ENCODE measurements around the gene ARL14. TPM values are rescaled to one million over a fixed set of nuclear protein-coding genes. Genes with fewer than 3 reads are reported as not detected.

The ARL14 gene
- total RNA-seq, 1 donor from 2014 or later: not detected

DNA sequence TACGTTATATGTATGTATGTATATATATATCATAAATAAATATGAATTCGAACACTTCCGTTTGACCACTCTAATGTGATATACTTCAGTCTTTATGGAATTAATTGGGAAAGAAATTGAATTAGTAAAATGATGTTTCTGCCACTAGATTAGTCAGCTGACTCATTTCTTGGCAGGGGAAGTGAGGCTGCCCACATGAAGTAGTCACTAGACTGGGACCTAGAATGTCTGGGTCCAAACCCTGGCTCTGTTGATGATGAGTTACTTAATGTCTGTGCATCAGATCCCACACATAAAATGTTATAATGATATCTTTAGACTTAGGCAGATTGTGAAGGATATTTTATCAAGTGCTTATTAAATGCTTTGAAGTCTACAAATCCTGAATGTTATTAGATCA, 27.4 kb upstream of the ARL14 start:
- Histone ChIP-seq H3K4me1 (no peaks in the 10 kb centered on the region), H3K27me3 (no peaks in the 10 kb centered on the region), H3K9me3 (no peaks in the 10 kb centered on the region), H3K27ac (no peak overlapping the region), H3K36me3 (no peaks in the 10 kb centered on the region), H3K4me3 (no peak overlapping the region)
- TF ChIP-seq, protein P1, sequence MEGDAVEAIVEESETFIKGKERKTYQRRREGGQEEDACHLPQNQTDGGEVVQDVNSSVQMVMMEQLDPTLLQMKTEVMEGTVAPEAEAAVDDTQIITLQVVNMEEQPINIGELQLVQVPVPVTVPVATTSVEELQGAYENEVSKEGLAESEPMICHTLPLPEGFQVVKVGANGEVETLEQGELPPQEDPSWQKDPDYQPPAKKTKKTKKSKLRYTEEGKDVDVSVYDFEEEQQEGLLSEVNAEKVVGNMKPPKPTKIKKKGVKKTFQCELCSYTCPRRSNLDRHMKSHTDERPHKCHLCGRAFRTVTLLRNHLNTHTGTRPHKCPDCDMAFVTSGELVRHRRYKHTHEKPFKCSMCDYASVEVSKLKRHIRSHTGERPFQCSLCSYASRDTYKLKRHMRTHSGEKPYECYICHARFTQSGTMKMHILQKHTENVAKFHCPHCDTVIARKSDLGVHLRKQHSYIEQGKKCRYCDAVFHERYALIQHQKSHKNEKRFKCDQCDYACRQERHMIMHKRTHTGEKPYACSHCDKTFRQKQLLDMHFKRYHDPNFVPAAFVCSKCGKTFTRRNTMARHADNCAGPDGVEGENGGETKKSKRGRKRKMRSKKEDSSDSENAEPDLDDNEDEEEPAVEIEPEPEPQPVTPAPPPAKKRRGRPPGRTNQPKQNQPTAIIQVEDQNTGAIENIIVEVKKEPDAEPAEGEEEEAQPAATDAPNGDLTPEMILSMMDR (IDR thresholded peaks at IDR 0.05): no peak
- DNase-seq (no peak), ATAC-seq (no peak)
- intact Hi-C loops (cut with DNase I): no loop called here

DNA sequence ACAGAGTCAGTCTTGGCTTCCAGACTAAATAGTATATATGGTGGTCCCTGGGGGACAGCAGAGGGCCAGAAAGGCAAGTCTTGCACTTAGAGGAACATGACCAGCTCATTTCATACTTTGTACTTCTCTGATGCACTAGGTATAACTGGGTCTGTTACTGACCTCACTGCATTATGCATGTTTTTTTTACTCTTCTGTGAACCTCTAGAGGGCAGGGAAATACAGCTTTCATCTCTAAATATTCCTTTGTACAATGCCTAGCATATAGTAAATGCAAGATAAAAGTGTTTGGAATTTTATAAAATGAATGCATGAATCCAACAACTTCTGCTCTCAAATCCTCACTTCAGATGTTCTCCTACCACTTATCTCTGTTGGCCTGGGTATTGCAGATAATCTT, 23.4 kb upstream of the ARL14 start:
- DNase-seq (no peak), ATAC-seq (no peak)
- Histone ChIP-seq H3K27ac (no peak overlapping the region), H3K4me1 (no peaks in the 10 kb centered on the region), H3K4me3 (no peak overlapping the region), H3K9me3 (no peaks in the 10 kb centered on the region), H3K27me3 (no peaks in the 10 kb centered on the region), H3K36me3 (no peaks in the 10 kb centered on the region)
- intact Hi-C loops (cut with DNase I): no loop called here
- TF ChIP-seq, protein P1 (IDR thresholded peaks at IDR 0.05): no peak

DNA sequence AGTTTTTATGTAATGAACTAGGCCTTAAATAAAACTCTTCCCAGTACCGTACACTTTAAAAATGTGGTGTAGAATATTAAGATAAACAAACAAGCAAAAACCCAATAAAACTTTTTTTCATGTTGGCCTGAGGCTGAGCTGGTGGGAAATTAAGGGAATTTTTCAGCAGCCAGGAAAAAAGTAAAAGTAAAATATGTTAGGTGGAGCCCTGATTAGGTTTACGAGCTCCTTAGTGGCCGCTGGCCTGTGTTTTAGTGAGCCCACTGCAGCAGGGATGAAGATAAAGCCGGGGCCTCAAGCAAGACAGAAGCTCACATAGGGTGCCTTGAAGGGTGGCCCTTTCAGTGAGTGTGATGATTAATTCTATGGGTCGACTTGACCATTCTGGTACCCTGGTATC, 16.1 kb upstream of the ARL14 start:
- no peak for ATAC-seq

DNA sequence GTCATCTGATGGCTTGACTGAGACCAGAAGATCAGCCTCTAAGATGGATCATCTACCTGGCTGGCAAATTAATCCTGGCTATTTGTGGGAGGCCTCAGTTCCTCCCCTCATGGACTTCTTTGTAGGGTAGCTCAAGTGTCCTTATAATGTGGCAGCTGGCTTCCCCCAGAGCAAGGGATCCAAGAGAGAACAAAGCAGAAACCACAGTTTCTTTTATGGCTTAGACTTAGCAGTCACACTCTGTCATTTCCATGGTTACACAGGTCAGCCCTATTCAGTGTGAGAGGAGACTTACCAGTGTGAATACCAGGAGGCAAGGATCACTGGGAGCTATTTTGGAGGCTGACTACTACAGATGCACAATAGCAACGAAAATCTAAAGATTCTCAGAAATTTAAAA, 15.3 kb upstream of the ARL14 start:
- H3K4me3 ChIP-seq: no peak overlapping the region
- intact Hi-C loops (cut with DNase I): no loop called here
- no peak for DNase-seq
- H3K27ac ChIP-seq: no peak overlapping the region
- H3K9me3 ChIP-seq: no peaks in the 10 kb centered on the region
- TF ChIP-seq, protein P1 (IDR thresholded peaks at IDR 0.05): no peak
- no peaks in the 10 kb centered on the region for H3K27me3 ChIP-seq
- H3K4me1 ChIP-seq: no peaks in the 10 kb centered on the region
- ATAC-seq: no peak
- no peaks in the 10 kb centered on the region for H3K36me3 ChIP-seq

More for the DNA sequence above, 16.1 kb upstream of the ARL14 start:
- Histone ChIP-seq H3K27me3 (no peaks in the 10 kb centered on the region), H3K4me1 (no peaks in the 10 kb centered on the region), H3K9me3 (no peaks in the 10 kb centered on the region), H3K36me3 (no peaks in the 10 kb centered on the region), H3K4me3 (no peak overlapping the region), H3K27ac (no peak overlapping the region)
- no peak for DNase-seq
- TF ChIP-seq, protein P1 (IDR thresholded peaks at IDR 0.05): no peak
- intact Hi-C loops (cut with DNase I): no loop called here

DNA sequence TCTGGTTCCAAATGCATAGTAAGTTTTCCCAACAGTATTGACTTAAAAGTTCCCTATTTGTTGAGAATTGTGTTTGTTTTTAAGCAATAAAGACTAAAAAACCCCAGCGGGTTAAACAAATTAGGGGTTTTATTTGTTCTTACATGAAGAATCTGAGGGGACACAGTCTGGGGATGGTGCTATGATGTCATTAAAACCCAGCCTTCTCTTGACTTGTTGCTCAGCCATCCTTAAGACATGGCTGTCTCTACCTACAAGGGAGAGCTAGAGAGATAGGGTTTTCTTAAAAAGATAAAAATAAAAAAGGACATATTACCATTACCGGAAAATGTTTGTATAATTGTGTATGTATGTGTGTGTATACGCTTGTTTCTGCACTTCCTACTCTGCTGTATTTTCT, 11.7 kb upstream of the ARL14 start:
- TF ChIP-seq, protein P1 (IDR thresholded peaks at IDR 0.05): no peak
- intact Hi-C loops (cut with DNase I): no loop called here
- DNase-seq (no peak), ATAC-seq (no peak)
- Histone ChIP-seq H3K4me3 (no peak overlapping the region), H3K27me3 (no peaks in the 10 kb centered on the region), H3K9me3 (no peaks in the 10 kb centered on the region), H3K4me1 (no peaks in the 10 kb centered on the region), H3K27ac (no peak overlapping the region), H3K36me3 (no peaks in the 10 kb centered on the region)
